Measurements from ENCODE around the gene ARHGAP27. TPM values are rescaled to one million over a fixed set of nuclear protein-coding genes. Genes with fewer than 3 reads are reported as not detected.

Gene ARHGAP27
- total and polyA plus RNA-seq, 2 of the 13 experiments (the other 11 are each of a cell fraction or from before 2014, with no cell fraction given), result 15.5 to 18.9 TPM

- Histone ChIP-seq H3K9me3 (ENCODE audit: low read length) (no peaks in the 10 kb centered on the region), H3K79me2 (ENCODE audit: insufficient read depth, low read length) (no peaks in the 10 kb centered on the region), H2AFZ (ENCODE audit: low read length) (no peak overlapping the region), H3K4me1 (ENCODE audit: insufficient read depth, low read length) (peaks cover 56% of the 10 kb centered on the region), H3K36me3 (replicated peaks in 1 of 2; ENCODE audit: control insufficient read depth in 1 of 2, insufficient read depth in 2 of 2, low read length in 2 of 2) (no peaks in the 10 kb centered on the region), H3K9ac (ENCODE audit: insufficient read depth, low read depth, low read length) (no peak overlapping the region), H4K20me1 (ENCODE audit: insufficient read depth, low read length) (no peaks in the 10 kb centered on the region), H3K27ac (ENCODE audit: extremely low read length, insufficient read depth, low read length) (no peak overlapping the region), H3K4me2 (ENCODE audit: low read depth, low read length) (no peak overlapping the region), H3K4me3 (replicated peaks in 1 of 3; ENCODE audit: insufficient read depth in 1 of 3, low read depth in 2 of 3, low read length in 3 of 3) (no peak overlapping the region), H3K27me3 (ENCODE audit: control insufficient read depth in 1 of 2, insufficient read depth in 2 of 2, low read length in 2 of 2) (peaks cover 0 to 4% of the 10 kb centered on the region in 2 experiments; a peak in 3 of 5 replicates)
- ATAC-seq (no peak), DNase-seq (ENCODE audit: low spot score) (no peak), FAIRE-seq (no peak)
- intact Hi-C loops (cut with micrococcal nuclease; ENCODE audit: unreplicated experiment), result loop anchor here (5.0 kb wide), 2 partner anchors 62 to 97 kb away; no protein-coding TSS in a partner anchor
- BruUV-seq (replicated peaks), result no TSS peak
- 66% methylated on average over 6 of the region's 6 CpGs for WGBS (ENCODE audit: low lambda C conversion rate)
- POLR2A ChIA-PET, result interaction anchor here (1.5 to 1.9 kb wide), 3 partner anchors 51 to 226 kb away, joined by 4 to 6 read pairs (median 5); partner anchors contain the start of gene HEXIM1
- TF ChIP-seq THRA (CRISPR knock-in tag; IDR thresholded peaks at IDR 0.05; ENCODE audit: borderline replicate concordance), result no peak
- CTCF ChIA-PET (ENCODE audit: low intra/inter-chr PET ratio, low total read pairs), result no interaction called here
- in situ Hi-C loops (cut with HindIII; ENCODE audit: extremely low pct_ligation_motif_present, low pct_unique_long_range_greater_than_20kb), result loop anchor here (10.0 kb wide), 1 partner anchor 240 kb away; the partner anchor contains the start of genes ACBD4 and PLCD3
Observed at GRCh38 chr17:45374501-45374900, 58.2 kb downstream of the ARHGAP27 start.

GRCh38 chr17:45372325-45372869, 60.3 kb downstream of the ARHGAP27 start:
- peaks cover 0 to under 1% of the 10 kb centered on the region in 2 experiments; a peak in 1 of 5 replicates for H3K27me3 ChIP-seq (ENCODE audit: control insufficient read depth in 1 of 2, insufficient read depth in 2 of 2, low read length in 2 of 2)
- no peak for DNase-seq (ENCODE audit: low spot score)
- 42% methylated on average over 8 of the region's 8 CpGs for WGBS (ENCODE audit: low lambda C conversion rate)
- H2AFZ ChIP-seq (ENCODE audit: low read length), result no peak overlapping the region
- ChIA-PET CTCF (ENCODE audit: low intra/inter-chr PET ratio, low total read pairs) (no interaction called here), POLR2A (interaction anchor here (0.9 to 2.8 kb wide), 10 partner anchors 10 to 223 kb away, joined by 3 to 28 read pairs (median 8); partner anchors contain the start of genes HEXIM1, HEXIM2 and MAP3K14)
- no peaks in the 10 kb centered on the region for H3K79me2 ChIP-seq (ENCODE audit: insufficient read depth, low read length)
- peak; percentile 3; the same call in 2 of the 3 replicates for ATAC-seq
- H3K9me3 ChIP-seq (ENCODE audit: low read length), result no peaks in the 10 kb centered on the region
- H3K4me3 ChIP-seq (replicated peaks in 1 of 3; ENCODE audit: insufficient read depth in 1 of 3, low read depth in 2 of 3, low read length in 3 of 3), result peak overlapping the region; percentile 66 to 76 (median 67)
- no peaks in the 10 kb centered on the region for H4K20me1 ChIP-seq (ENCODE audit: insufficient read depth, low read length)
- peaks cover 50% of the 10 kb centered on the region for H3K4me1 ChIP-seq (ENCODE audit: insufficient read depth, low read length)
- H3K4me2 ChIP-seq (ENCODE audit: low read depth, low read length), result peak overlapping the region; percentile 93
- in situ Hi-C loops (cut with HindIII; ENCODE audit: extremely low pct_ligation_motif_present, low pct_unique_long_range_greater_than_20kb), result loop anchor here (10.0 kb wide), 1 partner anchor 238 kb away; the partner anchor contains the start of genes ACBD4 and PLCD3
- no TSS peak for BruUV-seq (replicated peaks)
- H3K9ac ChIP-seq (ENCODE audit: insufficient read depth, low read depth, low read length), result peak overlapping the region; percentile 69
- no peaks in the 10 kb centered on the region for H3K36me3 ChIP-seq (replicated peaks in 1 of 2; ENCODE audit: control insufficient read depth in 1 of 2, insufficient read depth in 2 of 2, low read length in 2 of 2)
- intact Hi-C loops (cut with micrococcal nuclease; ENCODE audit: unreplicated experiment), result loop anchor here (5.0 kb wide), 2 partner anchors 60 to 95 kb away; no protein-coding TSS in a partner anchor
- peak overlapping the region; percentile 66 for H3K27ac ChIP-seq (ENCODE audit: extremely low read length, insufficient read depth, low read length)
- FAIRE-seq, result no peak
- TF ChIP-seq ZBTB26 (CRISPR knock-in tag; IDR thresholded peaks at IDR 0.05; ENCODE audit: borderline replicate concordance) (no peak), ZNF335 (CRISPR knock-in tag; IDR thresholded peaks at IDR 0.05) (peak; percentile 28; the same call in 1 of the 2 replicates), GATAD1 (CRISPR knock-in tag; IDR thresholded peaks at IDR 0.05) (no peak), ZNF615 (CRISPR knock-in tag; IDR thresholded peaks at IDR 0.05; ENCODE audit: borderline replicate concordance) (0 out of 2 replicates have a peak, but pooled peaks have one; percentile 12), HDAC1 (CRISPR knock-in tag; IDR thresholded peaks at IDR 0.05) (no peak), MEIS2 (CRISPR knock-in tag; IDR thresholded peaks at IDR 0.05) (no peak), ZNF629 (CRISPR knock-in tag; conservative IDR thresholded peaks at IDR 0.05) (peak; percentile 95), NCOA2 (CRISPR knock-in tag; IDR thresholded peaks at IDR 0.05) (no peak), ZNF550 (CRISPR knock-in tag; IDR thresholded peaks at IDR 0.05; ENCODE audit: borderline replicate concordance) (0 out of 2 replicates have a peak, but pooled peaks have one; percentile 60), ZBTB46 (CRISPR knock-in tag; IDR thresholded peaks at IDR 0.05; ENCODE audit: borderline replicate concordance) (0 out of 2 replicates have a peak, but pooled peaks have one; percentile 6), MEIS1 (CRISPR knock-in tag; IDR thresholded peaks at IDR 0.05; ENCODE audit: borderline replicate concordance) (no peak)

All from HepG2 (cell line).